22Rv1 (cell line): Measurements from ENCODE around the gene KRT32.

ENCODE experiments used
- CTCF ChIP-seq: fragments of 450-650 bp; IDR thresholded peaks from 2 replicates; pipeline ENCODE4 v1.5.1; 2017; ENCODE audit warnings: mild to moderate bottlenecking
- ZFX ChIP-seq: fragments of 450-650 bp; IDR thresholded peaks from 2 replicates; pipeline ENCODE4 v1.6.1; 2017; ENCODE audit warnings: antibody characterized with exemption, borderline replicate concordance

- TF ChIP-seq CTCF, result no peak
- TF ChIP-seq ZFX, result no peak
These were observed 43.0 kb downstream of the KRT32 start, which contains the start of gene KRT37 for GRCh38 chr17:41424111-41424635.
